ENCODE measurements around the gene NDUFB5.

DNA sequence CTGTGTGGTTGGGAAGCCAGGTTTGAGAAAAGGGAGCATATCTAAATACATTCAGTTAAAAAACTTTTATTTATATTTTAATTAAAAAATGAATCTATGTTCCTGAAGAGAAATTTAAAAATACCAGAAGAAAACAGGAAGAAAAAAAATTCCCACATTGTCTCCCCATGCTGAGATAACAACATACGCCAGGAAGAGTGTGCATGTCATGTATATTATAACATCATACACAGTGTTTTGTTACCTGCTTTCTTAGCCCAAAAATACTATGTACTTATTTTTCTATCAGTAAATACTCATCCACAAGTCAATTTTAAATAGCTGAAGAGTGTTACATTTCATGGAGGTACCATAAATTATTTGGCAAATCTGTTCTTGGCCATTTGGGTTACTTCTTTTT, 66.7 kb downstream of the NDUFB5 start:
- TF ChIP-seq POLR2A (IDR thresholded peaks at IDR 0.05) (no peak), EP300 (IDR thresholded peaks at IDR 0.05) (no peak)
- TF ChIP-seq, protein P1, sequence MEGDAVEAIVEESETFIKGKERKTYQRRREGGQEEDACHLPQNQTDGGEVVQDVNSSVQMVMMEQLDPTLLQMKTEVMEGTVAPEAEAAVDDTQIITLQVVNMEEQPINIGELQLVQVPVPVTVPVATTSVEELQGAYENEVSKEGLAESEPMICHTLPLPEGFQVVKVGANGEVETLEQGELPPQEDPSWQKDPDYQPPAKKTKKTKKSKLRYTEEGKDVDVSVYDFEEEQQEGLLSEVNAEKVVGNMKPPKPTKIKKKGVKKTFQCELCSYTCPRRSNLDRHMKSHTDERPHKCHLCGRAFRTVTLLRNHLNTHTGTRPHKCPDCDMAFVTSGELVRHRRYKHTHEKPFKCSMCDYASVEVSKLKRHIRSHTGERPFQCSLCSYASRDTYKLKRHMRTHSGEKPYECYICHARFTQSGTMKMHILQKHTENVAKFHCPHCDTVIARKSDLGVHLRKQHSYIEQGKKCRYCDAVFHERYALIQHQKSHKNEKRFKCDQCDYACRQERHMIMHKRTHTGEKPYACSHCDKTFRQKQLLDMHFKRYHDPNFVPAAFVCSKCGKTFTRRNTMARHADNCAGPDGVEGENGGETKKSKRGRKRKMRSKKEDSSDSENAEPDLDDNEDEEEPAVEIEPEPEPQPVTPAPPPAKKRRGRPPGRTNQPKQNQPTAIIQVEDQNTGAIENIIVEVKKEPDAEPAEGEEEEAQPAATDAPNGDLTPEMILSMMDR (IDR thresholded peaks at IDR 0.05), result no peak

Data from ovary (tissue), 3 donors.